GM12872 (cell line): ENCODE data around the gene MINDY2.

Experiments
- CTCF ChIP-seq: IDR thresholded peaks from 3 replicates; pipeline ENCODE4 v1.5.1; 2011; ENCODE audit warnings: low read depth, mild to moderate bottlenecking, low read length, moderate library complexity; ENCODE audit not compliant: insufficient read depth

MINDY2 gene

DNA sequence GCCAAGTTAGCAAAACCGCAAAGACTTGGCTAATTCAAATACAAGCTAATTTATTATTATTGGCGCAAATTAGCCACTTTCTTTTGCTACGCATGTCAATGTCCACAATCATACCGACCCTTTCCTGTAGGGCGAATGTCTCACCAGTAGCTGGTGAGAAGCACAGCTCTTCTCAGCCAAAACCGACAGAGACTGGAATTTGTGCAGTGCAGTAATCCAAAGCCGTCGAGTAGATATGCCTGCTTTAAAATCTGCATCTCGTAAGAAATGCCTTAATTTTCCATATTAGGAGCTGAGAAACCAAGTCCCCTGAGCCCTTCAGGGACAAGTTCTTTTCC lies 614 bp upstream of the MINDY2 start:
- TF ChIP-seq CTCF = peak; percentile 46; the same call in 2 of the 3 replicates

- no peak for TF ChIP-seq CTCF
Measured at GRCh38 chr15:58771621-58772250, 634 bp downstream of the MINDY2 start.

DNA sequence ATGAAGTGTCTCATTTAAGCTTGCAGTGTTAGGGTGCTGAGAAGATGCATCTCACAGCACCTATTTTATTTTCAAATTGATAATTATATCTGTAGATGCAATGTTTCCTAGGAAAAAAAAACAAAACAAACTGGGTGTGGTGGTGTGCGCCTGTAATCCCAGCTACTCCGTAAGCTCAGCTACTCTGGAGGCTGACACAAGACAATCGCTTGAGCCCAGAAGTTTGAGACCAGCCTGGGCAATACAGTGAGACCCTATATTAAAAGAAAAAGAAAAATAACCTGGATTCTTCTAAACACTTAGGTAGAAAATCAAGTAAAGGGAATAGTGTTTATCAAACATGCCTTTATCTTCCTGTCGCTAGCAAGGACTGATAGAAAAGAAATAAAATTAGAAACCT lies 1.9 kb downstream of the MINDY2 start:
- TF ChIP-seq CTCF = no peak

GRCh38 chr15:58775402-58775801 lies 4.3 kb downstream of the MINDY2 start:
- no peak for TF ChIP-seq CTCF

GRCh38 chr15:58777107-58777506 lies 6.0 kb downstream of the MINDY2 start:
- no peak for TF ChIP-seq CTCF

DNA sequence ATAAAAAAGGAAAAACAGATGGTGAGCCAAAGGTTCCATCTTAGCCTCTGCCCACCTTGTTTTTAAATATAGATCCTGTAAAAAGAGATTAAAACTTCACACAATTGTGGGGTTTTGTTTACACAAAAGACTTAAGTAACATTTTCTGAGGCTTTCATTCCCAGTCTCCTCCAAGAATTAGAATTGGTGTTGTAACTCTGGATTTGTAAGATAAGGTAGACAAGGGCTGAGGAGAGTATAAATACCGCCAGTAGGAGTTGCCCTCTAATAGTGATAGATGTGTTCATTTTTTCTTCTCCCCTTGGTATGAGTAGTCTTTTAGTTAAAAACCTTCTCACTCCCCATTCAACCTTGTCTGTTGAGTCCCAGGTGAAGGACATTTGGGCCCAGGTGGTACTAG lies 8.5 kb downstream of the MINDY2 start:
- TF ChIP-seq CTCF = no peak

DNA sequence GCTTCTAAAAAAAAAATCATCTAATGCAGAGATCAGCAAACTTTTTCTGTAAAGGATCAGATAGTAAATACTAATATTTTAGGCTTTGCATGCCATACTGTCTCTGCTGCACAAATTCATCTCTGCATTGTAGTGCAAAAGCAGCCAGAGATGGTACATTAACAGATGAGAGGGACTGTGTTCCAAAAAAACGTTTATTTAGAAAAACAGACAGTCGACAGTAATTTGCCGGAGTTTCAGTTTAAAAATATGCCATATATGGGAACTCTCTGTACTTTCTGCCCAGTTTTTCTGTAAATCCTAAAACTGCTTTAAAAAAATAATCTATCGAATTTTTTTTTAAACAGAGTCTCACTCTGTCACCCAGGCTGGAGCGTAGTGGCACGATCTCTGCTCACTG lies 14.3 kb downstream of the MINDY2 start:
- no peak for TF ChIP-seq CTCF

- TF ChIP-seq CTCF = no peak
Measured at GRCh38 chr15:58788056-58788710, 17.1 kb downstream of the MINDY2 start.
